GM23248 (cell line): Measurements from ENCODE around the gene NOS2. TPM values are rescaled to one million over a fixed set of nuclear protein-coding genes. Genes with fewer than 3 reads are reported as not detected.
"Not testable (repeated sequence)": the region's sequence is repeated elsewhere in the genome, so short reads cannot be mapped to it uniquely, and the experiment has no call there.

Experiments
- DNase-seq: peaks from one replicate; pipeline ENCODE4 v3.0.0-alpha.2; 2015
- H2AFZ ChIP-seq: fragments of 200-600 bp; sonication (generic); 2 replicates; pipeline ENCODE4 v1.6.1; 2016; ENCODE audit warnings: antibody characterized with exemption
- H3F3A ChIP-seq: fragments of 200-600 bp; sonication (generic); 2 replicates; pipeline ENCODE4 v1.6.1; 2016; ENCODE audit warnings: mild to moderate bottlenecking, antibody characterized with exemption, mixed run types; ENCODE audit not compliant: insufficient read depth
- H3K27ac ChIP-seq: fragments of 200-600 bp; sonication (generic); 2 replicates; pipeline ENCODE4 v1.5.1; 2016; ENCODE audit warnings: mild to moderate bottlenecking
- H3K27me3 ChIP-seq: fragments of 200-600 bp; sonication (generic); replicated peaks from 2 replicates; pipeline ENCODE4 v1.6.1; 2016; ENCODE audit warnings: mild to moderate bottlenecking; ENCODE audit not compliant: insufficient read depth
- H3K36me3 ChIP-seq: fragments of 200-600 bp; sonication (generic); 2 replicates; pipeline ENCODE4 v1.6.1; 2016; ENCODE audit warnings: low read depth, mild to moderate bottlenecking
- H3K4me1 ChIP-seq: fragments of 200-600 bp; sonication (generic); 2 replicates; pipeline ENCODE4 v1.6.1; 2016; ENCODE audit warnings: mild to moderate bottlenecking; ENCODE audit not compliant: insufficient read depth
- H3K4me2 ChIP-seq: fragments of 200-600 bp; sonication (generic); one replicate; pipeline ENCODE4 v1.6.1; 2016; ENCODE audit warnings: mild to moderate bottlenecking; ENCODE audit not compliant: unreplicated experiment
- H3K4me3 ChIP-seq: fragments of 200-600 bp; sonication (generic); 2 replicates; pipeline ENCODE4 v1.5.1; 2016; ENCODE audit warnings: mild to moderate bottlenecking
- H3K79me2 ChIP-seq: fragments of 200-600 bp; sonication (generic); 2 replicates; pipeline ENCODE4 v1.6.1; 2016; ENCODE audit warnings: mild to moderate bottlenecking; ENCODE audit not compliant: insufficient read depth
- H3K9ac ChIP-seq: fragments of 200-600 bp; sonication (generic); 2 replicates; pipeline ENCODE4 v1.6.1; 2016; ENCODE audit warnings: mild to moderate bottlenecking
- H3K9me2 ChIP-seq: fragments of 200-600 bp; sonication (generic); 2 replicates; pipeline ENCODE4 v1.6.1; 2016; ENCODE audit warnings: mixed run types, mild to moderate bottlenecking, moderate library complexity; ENCODE audit not compliant: insufficient read depth
- H3K9me3 ChIP-seq: fragments of 200-600 bp; sonication (generic); one replicate; pipeline ENCODE4 v1.6.1; 2017; ENCODE audit warnings: low read depth
- H4K20me1 ChIP-seq: fragments of 200-600 bp; sonication (generic); 2 replicates; pipeline ENCODE4 v1.6.0; 2016; ENCODE audit not compliant: insufficient read depth
- EZH2 ChIP-seq: fragments of 200-600 bp; sonication (generic); IDR thresholded peaks from 2 replicates; pipeline ENCODE4 v1.6.1; 2018; ENCODE audit warnings: antibody characterized with exemption, mild to moderate bottlenecking; ENCODE audit not compliant: insufficient read depth, poor library complexity, severe bottlenecking
- EZH2phosphoT487 ChIP-seq: fragments of 200-600 bp; sonication (generic); IDR thresholded peaks from 2 replicates; pipeline ENCODE4 v1.6.1; 2018; ENCODE audit warnings: antibody characterized with exemption, moderate library complexity, mild to moderate bottlenecking, low read depth; ENCODE audit not compliant: insufficient read depth
- WGBS, 2 experiments: methylation state at CpG; one replicate each; pipeline ENCODE4 v1.1.6; 2015 to 2017; ENCODE audit warnings: low lambda C conversion rate in 2 of 2, low coverage in 1 of 2; ENCODE audit errors: missing lambda C conversion rate in 2 of 2; 5-methylcytosine and 5-hydroxymethylcytosine counted together
- in situ Hi-C: fragments of 300-500 bp; cut with MboI; formaldehyde crosslinking; loops from 2 replicates; pipeline ENCODE4 v1.15.0; 2020
- polyA plus RNA-seq: library from polyadenylated mRNA; unstranded; fragments of >200 nt; fragmentation: Nextera tagmentation; extraction: Ambion mirVana; gene quantifications from 2 replicates; pipeline ENCODE4 v1.2.1, GENCODE V29; 2016
- total RNA-seq: library from RNA; depleted of rRNA; stranded (reverse); fragments of >200 nt; shearing (Covaris generic); gene quantifications from 2 replicates; pipeline ENCODE4 v1.2.3, GENCODE V29; 2014

The NOS2 gene
- total and polyA plus RNA-seq, 2 experiments from 2014 or later = not detected

- 18 to 25% methylated on average over 4 of the region's 4 CpGs for WGBS, 2 experiments
- Histone ChIP-seq H3K27me3 (0 out of 2 replicates have a peak, but pooled peaks cover 2% of the 10 kb centered on the region), H3K4me3 (no peak overlapping the region), H3K4me1 (no peaks in the 10 kb centered on the region), H3F3A (0 out of 2 replicates have a peak, but pooled peaks cover 5% of the 10 kb centered on the region), H3K9me2 (no peaks in the 10 kb centered on the region), H3K4me2 (peak overlapping the region; percentile 2), H2AFZ (no peak overlapping the region), H3K9me3 (no peaks in the 10 kb centered on the region), H3K9ac (0 out of 2 replicates have a peak overlapping the region, but pooled peaks have one; percentile 15), H3K79me2 (no peaks in the 10 kb centered on the region), H3K27ac (no peak overlapping the region), H3K36me3 (no peaks in the 10 kb centered on the region), H4K20me1 (no peaks in the 10 kb centered on the region)
- TF ChIP-seq EZH2 = no peak
- no peak for TF ChIP-seq EZH2phosphoT487
- in situ Hi-C loops = loop anchor here (10.0 kb wide), 1 partner anchor 117 kb away; no protein-coding TSS in a partner anchor
- DNase-seq = no peak
These were observed 58.3 kb downstream of the NOS2 start for GRCh38 chr17:27741971-27742575.

- in situ Hi-C loops = loop anchor here (10.0 kb wide), 1 partner anchor 117 kb away; no protein-coding TSS in a partner anchor
- 7 to 8% methylated on average over 9 of the region's 9 CpGs for WGBS, 2 experiments
- Histone ChIP-seq H3K4me3 (no peak overlapping the region), H3K27ac (no peak overlapping the region), H3F3A (0 out of 2 replicates have a peak, but pooled peaks cover 5% of the 10 kb centered on the region), H2AFZ (no peak overlapping the region), H3K27me3 (0 out of 2 replicates have a peak, but pooled peaks cover 2% of the 10 kb centered on the region), H3K79me2 (no peaks in the 10 kb centered on the region), H3K4me1 (no peaks in the 10 kb centered on the region), H3K4me2 (peak overlapping the region; percentile 2), H3K9ac (0 out of 2 replicates have a peak overlapping the region, but pooled peaks have one; percentile 15), H4K20me1 (no peaks in the 10 kb centered on the region), H3K9me2 (no peaks in the 10 kb centered on the region), H3K36me3 (no peaks in the 10 kb centered on the region), H3K9me3 (no peaks in the 10 kb centered on the region)
- no peak for TF ChIP-seq EZH2
- TF ChIP-seq EZH2phosphoT487 = no peak
- DNase-seq = peak; percentile 84
These were observed 58.9 kb downstream of the NOS2 start for GRCh38 chr17:27741361-27741861.

GRCh38 chr17:27740541-27740940 lies 59.8 kb downstream of the NOS2 start:
- H3K27me3 ChIP-seq, H2AFZ ChIP-seq, H3K4me1 ChIP-seq, H4K20me1 ChIP-seq, DNase-seq, H3K27ac ChIP-seq, H3K4me3 ChIP-seq, H3K9ac ChIP-seq, H3K36me3 ChIP-seq, H3K9me3 ChIP-seq, H3K4me2 ChIP-seq, H3K79me2 ChIP-seq, H3F3A ChIP-seq, H3K9me2 ChIP-seq: not testable (repeated sequence)
- WGBS, 2 experiments = 17 to 26% methylated on average over 5 of the region's 5 CpGs
- in situ Hi-C loops = loop anchor here (10.0 kb wide), 1 partner anchor 116 kb away; no protein-coding TSS in a partner anchor

GRCh38 chr17:27733773-27734172 lies 66.6 kb downstream of the NOS2 start:
- no peak overlapping the region for H3K9ac ChIP-seq
- no peak overlapping the region for H2AFZ ChIP-seq
- no peaks in the 10 kb centered on the region for H3K4me1 ChIP-seq
- no peak overlapping the region for H3K4me3 ChIP-seq
- no peaks in the 10 kb centered on the region for H3F3A ChIP-seq
- H3K27ac ChIP-seq = no peak overlapping the region
- in situ Hi-C loops = loop anchor here (10.0 kb wide), 1 partner anchor 59 kb away; no protein-coding TSS in a partner anchor
- H3K9me2 ChIP-seq = no peaks in the 10 kb centered on the region
- no peaks in the 10 kb centered on the region for H3K79me2 ChIP-seq
- H3K27me3 ChIP-seq = peaks cover 2% of the 10 kb centered on the region; the same call in 1 of the 2 replicates
- H3K4me2 ChIP-seq = no peak overlapping the region
- no peak for TF ChIP-seq EZH2phosphoT487
- TF ChIP-seq EZH2 = no peak
- H4K20me1 ChIP-seq = no peaks in the 10 kb centered on the region
- DNase-seq = peak; percentile 2
- 10 to 18% methylated on average over 3 of the region's 3 CpGs for WGBS, 2 experiments
- no peaks in the 10 kb centered on the region for H3K36me3 ChIP-seq
- H3K9me3 ChIP-seq = no peaks in the 10 kb centered on the region

- not testable (repeated sequence) for H3K36me3 ChIP-seq, H3K4me3 ChIP-seq, H3K27ac ChIP-seq, H3K9me3 ChIP-seq, DNase-seq, H3K9ac ChIP-seq, H3F3A ChIP-seq, H2AFZ ChIP-seq, H3K79me2 ChIP-seq, H3K4me2 ChIP-seq, H3K4me1 ChIP-seq, H3K27me3 ChIP-seq, H4K20me1 ChIP-seq, H3K9me2 ChIP-seq
- in situ Hi-C loops = loop anchor here (10.0 kb wide), 1 partner anchor 58 kb away; no protein-coding TSS in a partner anchor
These were observed 67.6 kb downstream of the NOS2 start for GRCh38 chr17:27732746-27733145.

GRCh38 chr17:27725982-27726381 lies 74.3 kb downstream of the NOS2 start:
- H3K9me2 ChIP-seq, in situ Hi-C loops, H3K9ac ChIP-seq, H3K27ac ChIP-seq, H3K36me3 ChIP-seq, H3K79me2 ChIP-seq, H3K4me1 ChIP-seq, H3K4me2 ChIP-seq, H3K27me3 ChIP-seq, H3F3A ChIP-seq, H3K4me3 ChIP-seq, H4K20me1 ChIP-seq, DNase-seq, H2AFZ ChIP-seq, H3K9me3 ChIP-seq: not testable (repeated sequence)
- 65 to 72% methylated on average over 6 of the region's 6 CpGs for WGBS, 2 experiments
